MG63 (cell line): ENCODE results near the gene LRMDA. TPM values are rescaled to one million over a fixed set of nuclear protein-coding genes. Genes with fewer than 3 reads are reported as not detected.

ENCODE experiments used
- DNase-seq: peaks from one replicate; pipeline ENCODE4 v3.0.0-alpha.2; 2020
- H3K27me3 ChIP-seq: fragments of 250-450 bp; sonication (Bioruptor Pico); 2 replicates; pipeline ENCODE4 v1.5.1; 2020; ENCODE audit warnings: mild to moderate bottlenecking, moderate library complexity
- H3K36me3 ChIP-seq: fragments of 250-450 bp; sonication (Bioruptor Pico); 2 replicates; pipeline ENCODE4 v1.5.1; 2020; ENCODE audit warnings: mild to moderate bottlenecking, moderate library complexity
- H3K4me3 ChIP-seq: fragments of 250-450 bp; sonication (Bioruptor Pico); 2 replicates; pipeline ENCODE4 v1.5.1; 2020; ENCODE audit warnings: mild to moderate bottlenecking, moderate library complexity
- H3K9me3 ChIP-seq: fragments of 250-450 bp; sonication (Bioruptor Pico); 2 replicates; pipeline ENCODE4 v1.5.1; 2020; ENCODE audit warnings: mild to moderate bottlenecking, moderate library complexity
- total RNA-seq: library from RNA; depleted of rRNA; stranded (reverse); fragments of >200 nt; shearing (Covaris generic); gene quantifications from 2 replicates; pipeline ENCODE4 v1.2.3, GENCODE V29; 2014; ENCODE audit warnings: low replicate concordance

Gene LRMDA
- total RNA-seq, 1 experiment from 2014 or later = 1.3 TPM

- DNase-seq = peak; percentile 55
- no peak overlapping the region for H3K4me3 ChIP-seq
- no peaks in the 10 kb centered on the region for H3K9me3 ChIP-seq
- no peaks in the 10 kb centered on the region for H3K36me3 ChIP-seq
- no peaks in the 10 kb centered on the region for H3K27me3 ChIP-seq
Measured at GRCh38 chr10:76086761-76087639, 655.6 kb downstream of the LRMDA start.

- Histone ChIP-seq H3K36me3 (no peaks in the 10 kb centered on the region), H3K9me3 (no peaks in the 10 kb centered on the region), H3K27me3 (no peaks in the 10 kb centered on the region), H3K4me3 (no peak overlapping the region)
- DNase-seq = no peak
Measured at GRCh38 chr10:76088008-76088407, 656.6 kb downstream of the LRMDA start.

- Histone ChIP-seq H3K36me3 (no peaks in the 10 kb centered on the region), H3K27me3 (no peaks in the 10 kb centered on the region), H3K9me3 (no peaks in the 10 kb centered on the region), H3K4me3 (no peak overlapping the region)
- no peak for DNase-seq
Measured at GRCh38 chr10:76088980-76089379, 657.6 kb downstream of the LRMDA start.

DNA sequence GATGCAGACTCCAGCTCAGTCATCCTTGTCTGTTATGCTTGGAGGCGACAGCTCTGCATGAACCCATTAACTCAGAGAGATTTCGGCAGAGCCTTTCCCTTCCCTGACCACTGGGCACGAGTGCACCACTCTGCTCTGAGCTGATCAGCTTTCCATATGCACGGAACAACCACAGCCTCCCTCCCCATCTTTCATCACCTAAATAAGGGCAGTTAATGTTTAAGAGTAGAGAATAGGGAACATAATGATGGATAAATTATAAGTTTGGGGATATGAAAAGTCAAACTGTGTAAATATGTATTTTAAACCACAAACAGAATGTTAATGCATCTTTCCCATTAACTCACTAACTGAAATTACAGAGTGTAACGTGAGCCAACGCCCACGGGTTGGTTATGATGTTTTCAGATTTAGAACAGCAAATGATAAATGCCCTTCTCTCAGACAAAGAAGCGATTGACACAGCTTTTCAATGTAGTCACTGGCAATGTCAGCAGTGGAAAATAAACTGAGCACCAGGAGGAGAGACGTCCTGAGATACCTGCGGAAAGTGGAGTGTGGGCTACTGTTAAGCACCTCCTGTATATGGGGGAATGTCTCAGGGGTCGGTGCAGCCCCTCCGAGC, 658.2 kb downstream of the LRMDA start:
- Histone ChIP-seq H3K9me3 (no peaks in the 10 kb centered on the region), H3K4me3 (no peak overlapping the region)

DNA sequence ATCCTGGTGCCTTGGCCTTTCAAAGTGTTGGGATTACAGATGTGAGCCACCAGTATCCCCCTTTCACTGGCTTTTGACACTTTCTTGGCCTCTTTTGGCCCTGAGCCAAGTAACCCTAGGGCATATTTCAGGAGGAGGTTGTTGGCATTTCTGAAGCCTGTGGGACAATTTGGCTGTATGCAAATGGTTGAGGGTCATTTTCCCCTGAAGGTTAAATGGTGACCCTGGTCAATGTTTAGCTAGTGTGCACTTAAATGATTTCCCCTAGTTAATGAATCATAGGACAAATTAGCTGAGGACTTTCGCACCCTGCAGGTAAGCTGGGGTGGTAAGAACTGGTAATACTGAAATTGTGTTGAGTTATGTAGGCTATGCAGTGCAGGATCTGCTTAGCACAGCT, 660.5 kb downstream of the LRMDA start:
- Histone ChIP-seq H3K27me3 (no peaks in the 10 kb centered on the region), H3K9me3 (no peaks in the 10 kb centered on the region), H3K4me3 (no peak overlapping the region), H3K36me3 (no peaks in the 10 kb centered on the region)
- no peak for DNase-seq

More for the DNA sequence above, 658.2 kb downstream of the LRMDA start:
- no peak for DNase-seq
- H3K27me3 ChIP-seq = no peaks in the 10 kb centered on the region
- H3K36me3 ChIP-seq = no peaks in the 10 kb centered on the region

DNA sequence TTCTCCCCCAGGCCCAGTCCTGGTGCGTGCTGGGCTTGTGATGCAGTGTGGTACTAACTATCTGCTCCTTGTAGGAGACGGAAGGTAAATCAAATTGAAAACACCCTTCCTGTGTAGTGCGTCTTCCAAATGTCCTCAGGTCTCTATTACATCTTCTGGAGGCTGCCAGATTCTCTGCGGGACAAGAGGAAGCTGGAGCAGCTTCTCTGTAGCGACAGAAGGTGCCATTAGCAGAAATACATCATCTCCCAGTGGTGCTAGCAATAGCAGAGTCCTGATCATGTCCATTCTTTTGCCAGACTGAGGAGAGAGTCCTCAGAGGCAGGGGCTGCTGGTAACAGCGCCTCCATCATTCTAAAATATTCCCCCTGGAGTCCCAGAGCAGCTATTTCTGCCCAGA, 675.2 kb downstream of the LRMDA start:
- H3K4me3 ChIP-seq = no peak overlapping the region
- no peak for DNase-seq

GRCh38 chr10:76108563-76109359, 677.3 kb downstream of the LRMDA start:
- Histone ChIP-seq H3K9me3 (no peaks in the 10 kb centered on the region), H3K4me3 (no peak overlapping the region), H3K36me3 (no peaks in the 10 kb centered on the region), H3K27me3 (no peaks in the 10 kb centered on the region)
- DNase-seq = no peak

More for the DNA sequence above, 675.2 kb downstream of the LRMDA start:
- H3K36me3 ChIP-seq = no peaks in the 10 kb centered on the region
- no peaks in the 10 kb centered on the region for H3K9me3 ChIP-seq
- H3K27me3 ChIP-seq = no peaks in the 10 kb centered on the region

DNA sequence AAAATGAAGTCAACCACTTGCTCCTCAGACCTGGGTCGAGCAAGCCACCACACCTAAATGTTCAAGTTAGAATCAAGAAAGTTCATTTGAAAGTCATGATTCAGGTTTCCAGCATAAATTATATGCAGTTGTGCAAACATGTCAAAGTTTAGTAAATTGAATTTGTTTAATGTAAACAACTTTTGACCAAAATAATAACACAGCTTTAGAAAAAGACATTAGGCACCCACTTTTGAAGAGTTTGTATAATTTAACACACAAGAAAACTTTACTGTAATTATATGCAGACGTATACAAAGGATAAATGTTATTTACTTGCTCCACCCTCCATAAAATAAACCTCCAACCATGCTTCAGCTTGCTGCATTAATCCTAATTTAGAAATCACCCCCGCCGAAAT, 680.0 kb downstream of the LRMDA start:
- DNase-seq = no peak
- Histone ChIP-seq H3K27me3 (no peaks in the 10 kb centered on the region), H3K9me3 (no peaks in the 10 kb centered on the region), H3K4me3 (no peak overlapping the region), H3K36me3 (no peaks in the 10 kb centered on the region)

DNA sequence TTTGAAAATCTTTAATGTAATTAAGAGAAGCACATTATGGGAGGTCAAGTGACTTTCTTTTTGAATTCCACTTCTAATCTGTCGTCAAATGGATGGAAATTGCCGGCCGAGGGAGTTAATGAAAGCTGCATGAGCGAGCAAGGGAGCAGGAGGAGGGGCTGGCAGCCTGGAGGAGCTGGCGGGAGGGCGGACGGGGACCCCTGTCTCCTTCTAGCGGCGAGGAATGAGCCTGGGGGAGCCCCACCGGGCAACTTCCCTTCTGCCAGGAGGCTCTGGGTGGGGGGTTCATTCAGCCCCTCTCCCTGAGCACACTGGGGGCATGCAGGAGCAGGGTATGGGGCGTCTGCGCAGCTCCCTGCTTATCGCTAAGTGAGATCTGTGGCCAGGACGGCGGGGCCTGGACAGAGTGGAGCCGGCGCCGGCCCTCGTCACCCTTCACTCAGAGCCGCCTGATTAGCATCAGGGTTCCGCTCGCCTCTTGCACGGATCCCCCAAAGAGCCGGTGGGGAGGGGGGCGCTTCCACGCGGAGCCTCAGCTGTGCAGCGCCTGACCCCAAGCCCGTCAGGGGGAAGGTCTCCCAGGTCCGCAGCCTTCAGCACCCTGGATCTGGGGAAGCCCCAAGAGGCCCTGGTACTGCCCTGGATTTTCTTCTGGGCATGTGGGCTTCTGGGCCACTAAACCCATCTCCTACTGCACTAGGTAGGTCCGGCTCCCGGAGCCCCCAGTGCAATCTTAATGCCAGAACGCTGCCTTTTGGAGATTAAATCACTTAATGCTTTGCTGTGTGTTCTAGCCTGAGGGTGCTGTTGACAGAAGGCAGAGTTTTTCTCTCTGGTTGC, 680.8 kb downstream of the LRMDA start:
- no peaks in the 10 kb centered on the region for H3K27me3 ChIP-seq
- no peaks in the 10 kb centered on the region for H3K36me3 ChIP-seq
- DNase-seq = no peak
- no peak overlapping the region for H3K4me3 ChIP-seq
- no peaks in the 10 kb centered on the region for H3K9me3 ChIP-seq

- Histone ChIP-seq H3K9me3 (no peaks in the 10 kb centered on the region), H3K4me3 (no peak overlapping the region), H3K36me3 (no peaks in the 10 kb centered on the region), H3K27me3 (no peaks in the 10 kb centered on the region)
- DNase-seq = no peak
Measured at GRCh38 chr10:76112826-76113150, 681.4 kb downstream of the LRMDA start.

DNA sequence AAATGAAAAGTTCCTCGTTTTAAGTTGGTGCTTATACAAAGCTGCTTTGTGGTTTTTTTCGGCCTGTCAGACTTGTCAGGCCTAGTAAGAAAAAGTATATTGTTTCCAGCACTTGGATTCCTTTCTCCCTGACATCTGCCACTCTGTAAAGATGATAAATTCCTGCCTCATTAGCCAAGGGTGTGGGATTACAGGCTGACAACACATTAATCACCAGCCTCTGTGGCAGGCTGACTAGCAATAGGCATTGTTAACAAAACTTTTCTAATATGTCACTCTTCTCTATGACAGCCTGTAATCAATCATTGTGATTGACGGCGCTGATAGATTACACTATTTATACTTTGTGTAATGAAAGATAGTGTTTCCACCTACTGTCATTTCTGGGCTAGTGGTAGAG, 682.5 kb downstream of the LRMDA start:
- Histone ChIP-seq H3K27me3 (no peaks in the 10 kb centered on the region), H3K36me3 (no peaks in the 10 kb centered on the region), H3K4me3 (no peak overlapping the region), H3K9me3 (no peaks in the 10 kb centered on the region)
- peak; percentile 47 for DNase-seq

DNA sequence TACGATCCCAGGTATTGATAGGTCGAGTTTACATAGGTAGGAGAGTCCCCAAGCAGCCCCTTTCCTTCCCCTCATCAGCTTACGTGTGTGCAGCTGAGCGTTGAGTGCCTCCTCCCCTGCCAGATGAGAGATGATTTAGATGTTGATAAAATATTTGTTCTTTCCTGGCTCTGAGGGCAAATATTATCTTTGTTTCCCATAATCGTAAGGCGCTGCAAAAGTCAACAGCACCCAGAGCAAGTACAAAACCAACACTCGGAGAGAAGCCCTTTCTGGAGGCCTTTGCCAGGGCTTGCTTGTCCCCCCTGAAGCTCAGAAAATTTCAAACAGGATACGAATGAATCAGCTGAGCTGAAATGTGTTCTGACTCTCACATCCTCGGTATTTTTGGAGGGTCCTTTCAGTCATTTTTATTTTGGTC, 683.2 kb downstream of the LRMDA start:
- Histone ChIP-seq H3K36me3 (no peaks in the 10 kb centered on the region), H3K9me3 (no peaks in the 10 kb centered on the region), H3K4me3 (no peak overlapping the region), H3K27me3 (no peaks in the 10 kb centered on the region)
- no peak for DNase-seq

GRCh38 chr10:76115131-76115470, 683.7 kb downstream of the LRMDA start:
- DNase-seq = no peak
- Histone ChIP-seq H3K36me3 (no peaks in the 10 kb centered on the region), H3K9me3 (no peaks in the 10 kb centered on the region)

DNA sequence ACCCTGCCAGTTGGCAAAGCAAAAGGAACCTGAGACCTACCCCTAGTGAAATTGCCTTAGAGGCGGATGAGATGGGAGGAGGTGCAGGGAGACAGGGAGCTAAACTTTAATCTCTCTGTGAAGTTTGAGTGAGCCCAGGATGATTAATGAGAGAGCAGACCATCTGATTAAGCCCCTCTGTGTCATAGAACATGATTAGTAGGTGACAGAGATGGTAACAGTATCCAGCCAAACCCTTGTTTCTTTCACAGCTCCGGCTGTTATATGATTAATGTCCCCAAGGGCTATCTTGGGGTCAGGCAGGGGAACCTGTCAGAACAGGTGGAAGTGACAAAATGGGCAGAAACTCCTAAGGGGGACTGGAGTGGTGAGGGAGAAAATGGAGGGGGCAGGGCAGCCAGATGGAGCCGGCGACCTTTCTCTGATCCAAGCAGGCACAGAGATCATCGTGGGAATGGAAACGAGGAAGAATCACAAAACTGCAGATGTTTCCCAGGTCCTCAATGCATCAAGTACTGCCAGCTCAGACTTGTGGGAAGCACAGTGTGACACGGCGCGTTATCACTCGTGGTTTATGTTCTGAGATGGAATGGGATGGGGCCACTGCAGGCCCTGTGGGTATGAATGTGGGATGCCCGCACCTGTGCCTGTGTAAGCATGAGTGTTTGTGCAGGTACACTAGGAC, 684.2 kb downstream of the LRMDA start:
- no peaks in the 10 kb centered on the region for H3K9me3 ChIP-seq
- no peaks in the 10 kb centered on the region for H3K36me3 ChIP-seq
- H3K27me3 ChIP-seq = no peaks in the 10 kb centered on the region
- H3K4me3 ChIP-seq = no peak overlapping the region
- no peak for DNase-seq

More at GRCh38 chr10:76115131-76115470, 683.7 kb downstream of the LRMDA start:
- Histone ChIP-seq H3K27me3 (no peaks in the 10 kb centered on the region), H3K4me3 (no peak overlapping the region)

DNA sequence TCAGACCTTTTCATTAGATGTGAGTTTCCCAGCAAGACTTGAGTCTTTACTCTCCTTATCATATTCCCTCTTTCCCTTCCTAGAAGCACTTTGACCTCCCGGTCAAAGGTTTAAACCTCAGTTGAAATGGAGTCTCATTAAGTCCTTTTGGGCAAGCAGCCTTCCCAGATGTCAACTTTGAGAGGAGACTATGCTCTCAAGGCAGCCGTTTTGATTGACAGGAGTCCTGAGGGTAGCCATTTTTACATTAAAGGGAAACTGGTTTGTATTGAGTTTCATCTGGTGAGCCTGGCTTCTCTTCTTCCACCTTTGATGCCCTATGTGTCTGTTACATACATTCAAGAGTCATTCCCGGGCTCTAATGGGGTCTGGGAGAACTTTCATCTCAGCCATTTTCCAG, 685.1 kb downstream of the LRMDA start:
- H3K9me3 ChIP-seq = no peaks in the 10 kb centered on the region
- H3K36me3 ChIP-seq = no peaks in the 10 kb centered on the region
- no peak overlapping the region for H3K4me3 ChIP-seq
- DNase-seq = no peak
- no peaks in the 10 kb centered on the region for H3K27me3 ChIP-seq

- H3K36me3 ChIP-seq = no peaks in the 10 kb centered on the region
- DNase-seq = peak; percentile 25
Measured at GRCh38 chr10:76117949-76118348, 686.5 kb downstream of the LRMDA start.

More at GRCh38 chr10:76117949-76118348, 686.5 kb downstream of the LRMDA start:
- H3K9me3 ChIP-seq = no peaks in the 10 kb centered on the region
- no peaks in the 10 kb centered on the region for H3K27me3 ChIP-seq
- no peak overlapping the region for H3K4me3 ChIP-seq
